Kidney tubule cell (primary cell): ENCODE data around the gene GPR146.
"Not testable (repeated sequence)": the region's sequence is repeated elsewhere in the genome, so short reads cannot be mapped to it uniquely, and the experiment has no call there.

ENCODE experiments used
- DNase-seq: peaks from one replicate; pipeline ENCODE4 v3.0.0-alpha.2; 2018; ENCODE audit warnings: low spot score

The GPR146 gene

GRCh38 chr7:1058311-1058710 is 14.0 kb downstream of the GPR146 start:
- DNase-seq = no peak

DNA sequence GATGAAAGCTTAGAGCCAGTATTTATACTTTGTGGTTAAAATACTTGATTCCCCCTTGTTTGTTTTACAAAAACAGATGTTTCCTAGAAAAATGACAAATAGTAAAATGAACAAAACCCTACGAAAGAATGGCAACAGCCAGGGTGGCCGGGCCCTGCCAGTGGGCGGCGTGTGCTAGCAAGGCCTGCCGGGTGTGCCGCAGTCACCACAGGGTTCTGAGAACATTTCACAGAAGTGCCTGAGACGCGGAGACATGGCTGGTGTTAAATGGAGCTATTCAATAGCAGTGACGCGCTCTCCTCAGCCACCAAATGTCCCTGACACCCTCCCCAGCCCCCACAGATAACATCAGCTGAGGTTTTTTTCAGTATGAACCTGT is 14.5 kb downstream of the GPR146 start:
- no peak for DNase-seq

- DNase-seq = no peak
Measured at GRCh38 chr7:1059200-1060091, 15.1 kb downstream of the GPR146 start.

DNA sequence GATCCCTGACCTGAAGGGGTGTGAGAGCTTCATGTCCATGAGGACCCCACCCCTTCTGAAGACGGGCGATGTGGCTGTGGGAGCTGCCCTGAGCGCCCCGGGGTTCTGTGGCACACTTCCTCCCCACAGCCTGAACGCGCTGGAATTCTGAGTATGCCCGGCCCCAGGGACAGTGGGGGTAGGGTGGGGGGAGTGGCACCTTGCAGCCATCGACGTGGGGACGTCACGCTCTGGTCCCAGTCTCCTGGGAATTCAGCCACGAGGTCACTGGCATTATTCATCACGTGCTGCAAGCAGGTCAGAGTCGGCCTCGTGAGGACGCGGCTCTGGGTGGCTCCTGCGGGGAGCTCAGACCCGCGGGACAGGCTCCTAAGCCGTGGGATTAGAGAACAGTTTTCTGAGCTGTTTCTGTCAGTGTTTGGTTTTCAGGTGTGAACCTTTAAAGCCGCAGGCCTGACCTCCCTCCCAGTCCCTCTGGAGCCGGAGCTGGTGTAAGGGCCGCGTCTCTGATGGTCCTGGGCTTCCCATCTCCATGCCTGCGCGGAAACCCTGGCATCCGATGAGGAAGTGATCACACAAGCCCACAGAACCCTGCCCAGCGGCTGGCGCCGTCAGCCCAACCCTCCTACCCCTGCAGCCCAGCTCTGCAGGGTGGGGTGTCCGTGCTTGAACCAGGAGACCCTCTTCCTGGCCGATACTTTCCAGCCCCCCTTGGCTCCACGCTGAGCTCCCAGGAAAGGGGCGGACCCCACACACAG is 16.1 kb downstream of the GPR146 start:
- peak; percentile 60 for DNase-seq

DNA sequence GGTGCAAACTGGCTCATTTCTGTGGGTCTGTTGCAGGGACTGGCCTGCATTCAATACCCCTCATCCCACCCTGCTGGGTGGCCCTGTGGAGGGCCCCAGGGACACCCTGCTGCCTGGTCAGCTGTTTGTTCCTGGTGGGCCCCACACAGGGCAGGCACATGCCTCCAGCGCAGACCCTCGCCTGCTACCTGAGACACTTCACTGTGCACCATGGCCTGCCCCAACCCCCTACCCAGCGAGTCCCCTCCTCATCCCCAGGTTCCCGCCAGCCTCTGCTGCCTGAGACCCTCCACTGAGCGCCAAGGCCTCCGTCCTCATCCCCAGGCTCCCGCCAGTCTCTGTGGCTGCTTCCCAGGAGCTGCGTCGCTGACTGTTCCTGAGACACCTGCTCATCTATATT is 16.8 kb downstream of the GPR146 start:
- DNase-seq = no peak

- no peak for DNase-seq
Measured at GRCh38 chr7:1062296-1063294, 18.2 kb downstream of the GPR146 start.

DNA sequence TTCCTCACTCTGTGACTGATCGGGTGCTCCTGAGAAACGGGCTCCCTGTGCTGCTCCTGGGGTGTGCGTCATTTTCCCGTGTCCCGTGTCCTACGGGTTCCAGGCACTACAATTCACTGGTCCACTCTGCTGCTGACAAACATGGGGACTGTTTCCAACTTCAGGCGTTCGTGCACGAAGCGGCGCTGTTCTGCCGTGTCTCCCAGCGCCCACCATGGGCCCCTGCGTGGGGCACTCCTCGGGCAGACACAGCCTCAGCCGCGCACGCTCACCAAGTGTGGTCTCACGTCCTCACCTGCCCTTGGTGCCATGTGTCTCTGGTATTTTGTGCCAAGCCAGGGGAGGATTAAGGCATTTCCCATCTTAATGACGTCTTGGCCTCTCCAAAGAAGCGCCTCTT is 19.0 kb downstream of the GPR146 start:
- DNase-seq = no peak

DNA sequence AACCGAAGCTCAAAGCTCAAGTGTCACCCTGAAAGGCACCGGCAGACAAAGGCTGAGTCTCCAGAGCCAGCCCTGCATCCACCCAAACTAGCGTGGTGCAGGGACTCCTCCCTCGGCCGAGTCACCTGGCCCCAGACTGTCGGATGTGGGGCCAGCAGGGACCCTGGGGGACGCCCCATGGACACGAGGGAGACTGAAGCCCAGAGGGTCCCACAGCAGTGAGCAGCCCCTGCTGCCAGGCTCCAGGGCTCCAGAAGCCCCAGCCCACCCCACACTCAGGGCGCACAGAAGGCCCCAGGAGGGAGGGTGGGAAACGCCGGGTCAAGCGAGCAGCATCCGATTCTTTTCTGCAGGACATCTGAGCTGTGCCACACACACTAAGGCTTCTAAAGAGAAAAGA is 20.2 kb downstream of the GPR146 start:
- DNase-seq = no peak

GRCh38 chr7:1065263-1065584 is 20.9 kb downstream of the GPR146 start:
- DNase-seq = no peak

GRCh38 chr7:1065585-1066241 is 21.4 kb downstream of the GPR146 start:
- DNase-seq = peak; percentile 77

GRCh38 chr7:1066242-1066588 is 21.9 kb downstream of the GPR146 start:
- no peak for DNase-seq

DNA sequence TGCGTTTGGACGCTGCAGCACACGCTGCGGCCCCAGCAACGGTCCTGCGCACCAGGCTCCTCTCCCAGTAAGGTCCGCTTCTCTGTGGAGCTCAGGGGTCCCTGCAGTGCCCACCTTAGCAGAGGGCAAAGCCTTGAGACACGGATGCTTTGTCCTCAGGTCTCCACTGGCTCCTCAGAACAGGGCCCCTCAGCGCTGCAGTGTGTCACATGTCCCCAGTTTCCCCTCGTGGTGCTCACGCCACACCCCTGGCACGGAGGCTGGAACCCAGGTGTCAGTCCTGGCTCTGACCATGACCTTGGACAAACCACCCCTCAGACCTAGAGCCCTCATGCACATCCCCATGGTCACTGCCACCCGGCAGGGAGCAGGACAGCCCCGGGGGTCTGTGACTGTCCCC is 23.7 kb downstream of the GPR146 start:
- DNase-seq = no peak

- DNase-seq = no peak
Measured at GRCh38 chr7:1068619-1069018, 24.3 kb downstream of the GPR146 start.

- no peak for DNase-seq
Measured at GRCh38 chr7:1070544-1071011, 26.2 kb downstream of the GPR146 start.

GRCh38 chr7:1071731-1072254 is 27.4 kb downstream of the GPR146 start:
- DNase-seq = no peak

DNA sequence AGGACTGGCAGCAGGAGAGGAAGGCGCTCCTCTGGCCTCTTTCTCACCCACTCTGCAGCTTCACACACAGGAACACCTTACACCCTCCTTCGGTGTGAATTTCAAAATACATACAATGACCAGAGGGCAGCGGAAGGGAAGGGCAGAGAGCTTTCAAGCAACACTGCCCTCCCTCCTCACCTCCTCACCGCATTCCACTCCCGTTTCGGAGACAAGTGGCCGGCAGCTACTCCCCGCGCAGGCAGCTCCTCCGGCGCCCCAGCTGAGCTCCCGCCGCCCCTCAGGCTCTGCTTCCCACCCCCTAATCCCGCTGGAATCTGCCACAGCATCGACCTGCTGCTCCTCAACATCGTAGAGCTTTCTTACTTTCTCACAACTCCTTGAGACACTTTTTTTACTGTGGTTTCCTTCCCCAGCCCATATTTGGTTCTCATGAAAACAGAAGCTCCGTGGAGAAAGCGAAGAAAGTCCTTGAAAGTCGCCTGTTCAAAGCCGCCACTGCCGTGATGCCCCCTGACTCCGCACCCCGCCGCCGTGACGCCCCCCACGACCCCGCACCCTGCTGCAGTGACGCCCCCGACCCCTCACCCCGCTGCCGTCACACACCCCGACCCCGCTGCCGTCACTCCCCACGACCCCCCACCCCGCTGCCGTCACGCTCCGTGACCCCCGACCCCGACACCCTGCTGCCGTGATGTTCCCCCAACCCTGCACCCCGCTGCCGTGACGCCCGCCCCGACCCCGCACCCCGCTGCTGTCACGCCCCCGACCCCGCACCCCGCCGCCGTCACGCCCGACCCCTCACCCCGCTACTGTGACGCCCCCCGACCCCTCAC is 29.0 kb downstream of the GPR146 start:
- peak; percentile 34 for DNase-seq

DNA sequence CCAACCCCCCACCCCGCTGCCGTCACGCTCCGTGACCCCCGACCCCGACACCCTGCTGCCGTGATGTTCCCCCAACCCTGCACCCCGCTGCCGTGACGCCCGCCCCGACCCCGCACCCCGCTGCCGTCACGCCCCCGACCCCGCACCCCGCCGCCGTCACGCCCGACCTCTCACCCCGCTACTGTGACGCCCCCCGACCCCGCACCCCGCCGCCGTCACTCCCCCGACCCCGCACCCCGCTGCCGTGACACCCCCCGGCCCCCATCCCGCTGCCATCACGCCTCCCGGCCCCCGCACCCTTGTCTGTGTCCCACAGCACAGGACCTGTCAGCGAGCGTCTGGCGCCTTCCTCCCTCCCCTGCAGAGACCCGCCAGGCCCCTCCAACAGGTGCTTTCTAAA is 29.7 kb downstream of the GPR146 start:
- DNase-seq = not testable (repeated sequence)

GRCh38 chr7:1074593-1075431 is 30.5 kb downstream of the GPR146 start:
- no peak for DNase-seq
